Neural cell (in vitro differentiated cells): Measurements from ENCODE around the gene HOXC11.

Experiments
- CTCF ChIP-seq: fragments of 450-650 bp; IDR thresholded peaks from 2 replicates; pipeline ENCODE4 v1.5.1; 2014; ENCODE audit warnings: antibody characterized with exemption, mild to moderate bottlenecking, moderate library complexity; ENCODE audit not compliant: poor library complexity, severe bottlenecking
- POLR2AphosphoS5 ChIP-seq: IDR thresholded peaks from 2 replicates; pipeline ENCODE4 v1.6.1; 2012

- TF ChIP-seq POLR2AphosphoS5 (no peak), CTCF (no peak)
These were observed 12.7 kb downstream of the HOXC11 start for GRCh38 chr12:53985692-53985993.
